Activated CD8-positive, alpha-beta T cell treated with anti-CD3 and anti-CD28 coated beads, Interleukin-2, amount 10 ng/mL, durations not matched to agents 7 days and 5 days (primary cell): ENCODE data around the gene PCDHGB6. TPM values are rescaled to one million over a fixed set of nuclear protein-coding genes. Genes with fewer than 3 reads are reported as not detected.
"Not testable (repeated sequence)": the region's sequence is repeated elsewhere in the genome, so short reads cannot be mapped to it uniquely, and the experiment has no call there.

Experiments
- ATAC-seq: fragments of 150-1000 bp; cut with Tn5 transposase; one replicate; pipeline ENCODE4 v1.10.0; 2021; ENCODE audit warnings: moderate library complexity
- CTCF ChIA-PET: fragments of 350-600 bp; sonication (Branson Sonifier 250); formaldehyde crosslinking; loops from one replicate; lab custom pipeline; 2021; ENCODE audit warnings: antibody characterized with exemption; lab: Charles Lee
- POLR2A ChIA-PET: fragments of 350-600 bp; sonication (Branson Sonifier 250); formaldehyde crosslinking; loops from one replicate; lab custom pipeline; 2021; ENCODE audit warnings: antibody characterized with exemption; lab: Charles Lee
- DNase-seq: peaks from one replicate; pipeline ENCODE4 v3.0.0-alpha.2; 2020
- H3K27ac Mint-ChIP-seq: one replicate; pipeline ENCODE4 v1.8.0; 2021; ENCODE audit warnings: mild to moderate bottlenecking, mixed read lengths
- H3K27me3 Mint-ChIP-seq: one replicate; pipeline ENCODE4 v1.8.0; 2021; ENCODE audit warnings: low read depth, mixed read lengths
- H3K36me3 Mint-ChIP-seq: one replicate; pipeline ENCODE4 v1.8.0; 2021; ENCODE audit warnings: low read depth, mixed read lengths
- H3K4me1 Mint-ChIP-seq: one replicate; pipeline ENCODE4 v1.8.0; 2021; ENCODE audit warnings: low read depth, mixed read lengths
- H3K4me3 Mint-ChIP-seq: one replicate; pipeline ENCODE4 v1.8.0; 2021; ENCODE audit warnings: mild to moderate bottlenecking, mixed read lengths
- H3K9me3 Mint-ChIP-seq: one replicate; pipeline ENCODE4 v1.8.0; 2022; ENCODE audit warnings: mixed read lengths; ENCODE audit not compliant: insufficient read depth
- total RNA-seq, 2 experiments: library from RNA; stranded (reverse); gene quantifications; one replicate each; pipeline ENCODE4 v1.2.3, GENCODE V29; 2021

Gene PCDHGB6
- total RNA-seq, 2 experiments from 2014 or later = not detected

GRCh38 chr5:141422742-141423291 is 15.0 kb downstream of the PCDHGB6 start:
- H3K27ac Mint-ChIP-seq = no peak overlapping the region
- ATAC-seq (no peak), DNase-seq (no peak)
- CTCF ChIA-PET = interaction anchor here (1.3 to 3.2 kb wide), 4 partner anchors 7 to 141 kb away, joined by 3 to 26 read pairs (median 20); partner anchors contain the start of genes PCDHGA10 and PCDHGA12
- peaks cover 60% of the 10 kb centered on the region for H3K27me3 Mint-ChIP-seq
- H3K36me3 Mint-ChIP-seq = peaks cover 28% of the 10 kb centered on the region
- POLR2A ChIA-PET = no interaction called here
- no peak overlapping the region for H3K4me3 Mint-ChIP-seq
- peaks cover 8% of the 10 kb centered on the region for H3K4me1 Mint-ChIP-seq
- H3K9me3 Mint-ChIP-seq = peaks cover 23% of the 10 kb centered on the region

- CTCF ChIA-PET = interaction anchor here (0.8 to 1.5 kb wide), 3 partner anchors 85 to 136 kb away, joined by 3 to 4 read pairs (median 3); no protein-coding TSS in a partner anchor
- Mint-ChIP-seq H3K9me3 (peaks cover 29% of the 10 kb centered on the region), H3K27me3 (peaks cover 51% of the 10 kb centered on the region), H3K4me3 (no peak overlapping the region), H3K36me3 (peaks cover 20% of the 10 kb centered on the region), H3K4me1 (peaks cover 18% of the 10 kb centered on the region), H3K27ac (no peak overlapping the region)
- DNase-seq = no peak
- POLR2A ChIA-PET = no interaction called here
- no peak for ATAC-seq
These were observed 20.1 kb downstream of the PCDHGB6 start for GRCh38 chr5:141427783-141428426.

GRCh38 chr5:141430332-141431113 is 22.7 kb downstream of the PCDHGB6 start, which contains the start of gene PCDHGA12:
Gene PCDHGA12, plus strand, starts transcription at chr5:141430507. Its CDS starts 253 bp downstream, at chr5:141430760.
- H3K36me3 Mint-ChIP-seq = peaks cover 21% of the 10 kb centered on the region
- peaks cover 40% of the 10 kb centered on the region for H3K27me3 Mint-ChIP-seq
- H3K27ac Mint-ChIP-seq = peak within 1 kb of the TSS; percentile 62
- ChIA-PET POLR2A (interaction anchor here (0.7 kb wide), 1 partner anchor 83 kb away, joined by 4 read pairs; no protein-coding TSS in a partner anchor), CTCF (interaction anchor here (0.7 to 3.0 kb wide), 33 partner anchors 9 to 137 kb away, joined by 3 to 26 read pairs (median 5); partner anchors contain the start of genes PCDHGA10, PCDHGA11, PCDHGA3 and PCDHGA8)
- no peak for ATAC-seq
- peaks cover 18% of the 10 kb centered on the region for H3K4me1 Mint-ChIP-seq
- peak; percentile 45 for DNase-seq
- peak within 1 kb of the TSS; percentile 63 for H3K4me3 Mint-ChIP-seq
- peaks cover 33% of the 10 kb centered on the region for H3K9me3 Mint-ChIP-seq

- POLR2A ChIA-PET = no interaction called here
- no peak overlapping the region for H3K27ac Mint-ChIP-seq
- peaks cover 18% of the 10 kb centered on the region for H3K4me1 Mint-ChIP-seq
- CTCF ChIA-PET = interaction anchor here (0.8 to 3.0 kb wide), 20 partner anchors 9 to 133 kb away, joined by 3 to 26 read pairs (median 8); partner anchors contain the start of genes PCDHGA11, PCDHGA8 and PCDHGB5
- H3K4me3 Mint-ChIP-seq = peak overlapping the region; percentile 63
- peaks cover 21% of the 10 kb centered on the region for H3K36me3 Mint-ChIP-seq
- peaks cover 40% of the 10 kb centered on the region for H3K27me3 Mint-ChIP-seq
- H3K9me3 Mint-ChIP-seq = peaks cover 33% of the 10 kb centered on the region
- DNase-seq = no peak
- no peak for ATAC-seq
These were observed 23.5 kb downstream of the PCDHGB6 start for GRCh38 chr5:141431286-141431685.

- H3K36me3 Mint-ChIP-seq = peaks cover 21% of the 10 kb centered on the region
- H3K4me1 Mint-ChIP-seq = peaks cover 18% of the 10 kb centered on the region
- peaks cover 33% of the 10 kb centered on the region for H3K9me3 Mint-ChIP-seq
- H3K27ac Mint-ChIP-seq, CTCF ChIA-PET, POLR2A ChIA-PET, ATAC-seq, DNase-seq: not testable (repeated sequence)
- H3K4me3 Mint-ChIP-seq = peak overlapping the region; percentile 63
- peaks cover 33% of the 10 kb centered on the region for H3K27me3 Mint-ChIP-seq
These were observed 24.5 kb downstream of the PCDHGB6 start for GRCh38 chr5:141432308-141432707.

GRCh38 chr5:141432726-141433125 is 24.9 kb downstream of the PCDHGB6 start:
- ATAC-seq, POLR2A ChIA-PET, H3K27ac Mint-ChIP-seq, H3K4me3 Mint-ChIP-seq, DNase-seq, CTCF ChIA-PET: not testable (repeated sequence)
- Mint-ChIP-seq H3K36me3 (peaks cover 21% of the 10 kb centered on the region), H3K9me3 (peaks cover 33% of the 10 kb centered on the region), H3K27me3 (peaks cover 33% of the 10 kb centered on the region), H3K4me1 (peaks cover 18% of the 10 kb centered on the region)

- Mint-ChIP-seq H3K4me3 (no peak overlapping the region), H3K9me3 (peaks cover 28% of the 10 kb centered on the region), H3K27me3 (peaks cover 29% of the 10 kb centered on the region), H3K36me3 (peaks cover 18% of the 10 kb centered on the region), H3K4me1 (peaks cover 18% of the 10 kb centered on the region), H3K27ac (no peak overlapping the region)
- POLR2A ChIA-PET = no interaction called here
- ATAC-seq (no peak), DNase-seq (no peak)
- CTCF ChIA-PET = no interaction called here
These were observed 26.2 kb downstream of the PCDHGB6 start for GRCh38 chr5:141434006-141434405.

GRCh38 chr5:141437221-141437620 is 29.4 kb downstream of the PCDHGB6 start:
- Mint-ChIP-seq H3K36me3 (peaks cover 2% of the 10 kb centered on the region), H3K27ac (no peak overlapping the region), H3K9me3 (peaks cover 7% of the 10 kb centered on the region), H3K27me3 (peaks cover 10% of the 10 kb centered on the region), H3K4me1 (peaks cover 2% of the 10 kb centered on the region), H3K4me3 (no peak overlapping the region)
- DNase-seq = no peak
- ChIA-PET CTCF (interaction anchor here (1.7 kb wide), 1 partner anchor 24 kb away, joined by 5 read pairs; the partner anchor contains the start of gene PCDHGA10), POLR2A (no interaction called here)
- ATAC-seq = no peak

GRCh38 chr5:141439411-141440141 is 31.8 kb downstream of the PCDHGB6 start:
- POLR2A ChIA-PET = no interaction called here
- Mint-ChIP-seq H3K27me3 (no peaks in the 10 kb centered on the region), H3K36me3 (no peaks in the 10 kb centered on the region), H3K27ac (no peak overlapping the region), H3K4me1 (no peaks in the 10 kb centered on the region), H3K4me3 (no peak overlapping the region), H3K9me3 (no peaks in the 10 kb centered on the region)
- ATAC-seq (no peak), DNase-seq (no peak)
- CTCF ChIA-PET = no interaction called here

GRCh38 chr5:141440341-141440740 is 32.5 kb downstream of the PCDHGB6 start:
- ChIA-PET POLR2A (no interaction called here), CTCF (interaction anchor here (1.0 kb wide), 1 partner anchor 10 kb away, joined by 4 read pairs; the partner anchor contains the start of gene PCDHGA12)
- no peaks in the 10 kb centered on the region for H3K36me3 Mint-ChIP-seq
- ATAC-seq (no peak), DNase-seq (no peak)
- H3K4me3 Mint-ChIP-seq = no peak overlapping the region
- peaks cover 1% of the 10 kb centered on the region for H3K27me3 Mint-ChIP-seq
- H3K4me1 Mint-ChIP-seq = no peaks in the 10 kb centered on the region
- H3K9me3 Mint-ChIP-seq = no peaks in the 10 kb centered on the region
- no peak overlapping the region for H3K27ac Mint-ChIP-seq

- ATAC-seq (no peak), DNase-seq (no peak)
- no peak overlapping the region for H3K4me3 Mint-ChIP-seq
- no peaks in the 10 kb centered on the region for H3K9me3 Mint-ChIP-seq
- H3K27me3 Mint-ChIP-seq = peaks cover 2% of the 10 kb centered on the region
- CTCF ChIA-PET = no interaction called here
- POLR2A ChIA-PET = no interaction called here
- no peaks in the 10 kb centered on the region for H3K4me1 Mint-ChIP-seq
- H3K27ac Mint-ChIP-seq = no peak overlapping the region
- H3K36me3 Mint-ChIP-seq = no peaks in the 10 kb centered on the region
These were observed 33.9 kb downstream of the PCDHGB6 start for GRCh38 chr5:141441571-141442170.
